K562 (cell line): Measurements from ENCODE around the gene POU2AF3. TPM values are rescaled to one million over a fixed set of nuclear protein-coding genes. Genes with fewer than 3 reads are reported as not detected.

Experiments
- ETS2 ChIP-seq: IDR thresholded peaks from 2 replicates; pipeline ENCODE4 v1.6.1; 2016; ENCODE audit warnings: borderline replicate concordance, missing genetic modification characterization, mild to moderate bottlenecking, moderate library complexity, missing compliant biosample characterization; ENCODE audit not compliant: poor library complexity, severe bottlenecking
- SMAD4 ChIP-seq: fragments of 250-450 bp; sonication (Bioruptor Pico); conservative IDR thresholded peaks from 2 replicates; pipeline ENCODE4 v1.8.0; 2021; ENCODE audit warnings: inconsistent platforms, mild to moderate bottlenecking, moderate library complexity
- TCFL5 ChIP-seq: fragments of 250-450 bp; sonication (Bioruptor Pico); conservative IDR thresholded peaks from 2 replicates; pipeline ENCODE4 v1.6.1; 2021; ENCODE audit warnings: mild to moderate bottlenecking, moderate library complexity, matching md5 sums
- ZBTB8A ChIP-seq: fragments of 450-650 bp; IDR thresholded peaks from 2 replicates; pipeline ENCODE4 v1.6.1; 2018; ENCODE audit warnings: mild to moderate bottlenecking, moderate library complexity; ENCODE audit not compliant: partially characterized antibody
- polyA plus RNA-seq, 8 experiments: library from polyadenylated mRNA; depleted of rRNA in 4 of 8; stranded (reverse) in 5 of 8; unstranded in 3 of 8; fragments of >200 nt; fragmentation: Nextera tagmentation in 2 of 8; fragmentation: Illumina TruSeq in 1 of 8; extraction: Ambion mirVana in 2 of 8; extraction: Trizol in 1 of 8; gene quantifications; 2 replicates each; pipeline versions ENCODE4 v1.2.1 to v1.2.3, GENCODE V29; 2011 to 2014; ENCODE audit warnings: inconsistent platforms in 1 of 8, missing spikeins in 1 of 8
- total RNA-seq, 7 experiments: library from RNA; depleted of rRNA in 6 of 7; stranded (reverse); fragments of >200 nt in 6 of 7; fragmentation: Illumina TruSeq in 2 of 7; extraction: Trizol in 2 of 7; gene quantifications; 2 replicates each; pipeline versions ENCODE4 v1.2.1 to v1.2.3, GENCODE V29; 2011 to 2021; ENCODE audit warnings: low replicate concordance in 1 of 7
- TF ChIP-seq, protein P1 (sequence below): fragments of 450-650 bp; IDR thresholded peaks from 2 replicates; pipeline ENCODE4 v1.6.1; 2016; ENCODE audit warnings: mild to moderate bottlenecking, moderate library complexity
- TF ChIP-seq, protein P2 (sequence below), 3 experiments: fragments of 200-800 bp in 1 of 3; fragments of 250-450 bp in 1 of 3; fragments of 450-650 bp in 1 of 3; sonication (Bioruptor Pico) in 1 of 3; sonication (Bioruptor generic) in 1 of 3; formaldehyde crosslinking in 1 of 3; IDR thresholded peaks; 2 replicates each; pipeline versions ENCODE4 v1.6.1 to v1.8.0; 2016 to 2022; ENCODE audit warnings: mild to moderate bottlenecking in 2 of 3, missing genetic modification characterization in 2 of 3, missing compliant biosample characterization in 1 of 3, moderate library complexity in 1 of 3
- TF ChIP-seq, protein P3 (sequence below): fragments of 450-650 bp; IDR thresholded peaks from 2 replicates; pipeline ENCODE4 v1.6.1; 2016; ENCODE audit warnings: mild to moderate bottlenecking

The POU2AF3 gene
- total and polyA plus RNA-seq, 9 of the 15 experiments (the other 6 are each of a cell fraction or from before 2014, with no cell fraction given): not detected

DNA sequence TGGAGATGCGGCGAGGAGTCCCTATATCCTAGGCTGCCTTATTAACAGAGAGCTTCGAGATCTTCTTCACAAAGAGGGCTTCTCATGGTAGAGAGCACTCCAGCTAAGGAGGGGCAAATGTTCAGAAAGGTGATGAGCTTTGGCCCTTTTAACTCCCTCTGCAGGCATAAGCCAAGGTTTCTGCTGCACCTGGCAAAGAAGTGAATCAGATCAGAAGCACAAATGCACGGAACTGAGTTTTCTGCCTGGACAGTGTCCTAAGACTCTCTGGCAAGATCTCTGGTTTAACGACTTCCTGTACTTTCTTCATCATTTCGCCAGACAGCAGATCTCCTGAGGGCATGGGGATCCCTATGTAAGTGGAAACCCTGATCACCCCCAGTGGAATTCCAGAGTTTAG lies 37.2 kb downstream of the POU2AF3 start (continued):
- TF ChIP-seq, protein P1, sequence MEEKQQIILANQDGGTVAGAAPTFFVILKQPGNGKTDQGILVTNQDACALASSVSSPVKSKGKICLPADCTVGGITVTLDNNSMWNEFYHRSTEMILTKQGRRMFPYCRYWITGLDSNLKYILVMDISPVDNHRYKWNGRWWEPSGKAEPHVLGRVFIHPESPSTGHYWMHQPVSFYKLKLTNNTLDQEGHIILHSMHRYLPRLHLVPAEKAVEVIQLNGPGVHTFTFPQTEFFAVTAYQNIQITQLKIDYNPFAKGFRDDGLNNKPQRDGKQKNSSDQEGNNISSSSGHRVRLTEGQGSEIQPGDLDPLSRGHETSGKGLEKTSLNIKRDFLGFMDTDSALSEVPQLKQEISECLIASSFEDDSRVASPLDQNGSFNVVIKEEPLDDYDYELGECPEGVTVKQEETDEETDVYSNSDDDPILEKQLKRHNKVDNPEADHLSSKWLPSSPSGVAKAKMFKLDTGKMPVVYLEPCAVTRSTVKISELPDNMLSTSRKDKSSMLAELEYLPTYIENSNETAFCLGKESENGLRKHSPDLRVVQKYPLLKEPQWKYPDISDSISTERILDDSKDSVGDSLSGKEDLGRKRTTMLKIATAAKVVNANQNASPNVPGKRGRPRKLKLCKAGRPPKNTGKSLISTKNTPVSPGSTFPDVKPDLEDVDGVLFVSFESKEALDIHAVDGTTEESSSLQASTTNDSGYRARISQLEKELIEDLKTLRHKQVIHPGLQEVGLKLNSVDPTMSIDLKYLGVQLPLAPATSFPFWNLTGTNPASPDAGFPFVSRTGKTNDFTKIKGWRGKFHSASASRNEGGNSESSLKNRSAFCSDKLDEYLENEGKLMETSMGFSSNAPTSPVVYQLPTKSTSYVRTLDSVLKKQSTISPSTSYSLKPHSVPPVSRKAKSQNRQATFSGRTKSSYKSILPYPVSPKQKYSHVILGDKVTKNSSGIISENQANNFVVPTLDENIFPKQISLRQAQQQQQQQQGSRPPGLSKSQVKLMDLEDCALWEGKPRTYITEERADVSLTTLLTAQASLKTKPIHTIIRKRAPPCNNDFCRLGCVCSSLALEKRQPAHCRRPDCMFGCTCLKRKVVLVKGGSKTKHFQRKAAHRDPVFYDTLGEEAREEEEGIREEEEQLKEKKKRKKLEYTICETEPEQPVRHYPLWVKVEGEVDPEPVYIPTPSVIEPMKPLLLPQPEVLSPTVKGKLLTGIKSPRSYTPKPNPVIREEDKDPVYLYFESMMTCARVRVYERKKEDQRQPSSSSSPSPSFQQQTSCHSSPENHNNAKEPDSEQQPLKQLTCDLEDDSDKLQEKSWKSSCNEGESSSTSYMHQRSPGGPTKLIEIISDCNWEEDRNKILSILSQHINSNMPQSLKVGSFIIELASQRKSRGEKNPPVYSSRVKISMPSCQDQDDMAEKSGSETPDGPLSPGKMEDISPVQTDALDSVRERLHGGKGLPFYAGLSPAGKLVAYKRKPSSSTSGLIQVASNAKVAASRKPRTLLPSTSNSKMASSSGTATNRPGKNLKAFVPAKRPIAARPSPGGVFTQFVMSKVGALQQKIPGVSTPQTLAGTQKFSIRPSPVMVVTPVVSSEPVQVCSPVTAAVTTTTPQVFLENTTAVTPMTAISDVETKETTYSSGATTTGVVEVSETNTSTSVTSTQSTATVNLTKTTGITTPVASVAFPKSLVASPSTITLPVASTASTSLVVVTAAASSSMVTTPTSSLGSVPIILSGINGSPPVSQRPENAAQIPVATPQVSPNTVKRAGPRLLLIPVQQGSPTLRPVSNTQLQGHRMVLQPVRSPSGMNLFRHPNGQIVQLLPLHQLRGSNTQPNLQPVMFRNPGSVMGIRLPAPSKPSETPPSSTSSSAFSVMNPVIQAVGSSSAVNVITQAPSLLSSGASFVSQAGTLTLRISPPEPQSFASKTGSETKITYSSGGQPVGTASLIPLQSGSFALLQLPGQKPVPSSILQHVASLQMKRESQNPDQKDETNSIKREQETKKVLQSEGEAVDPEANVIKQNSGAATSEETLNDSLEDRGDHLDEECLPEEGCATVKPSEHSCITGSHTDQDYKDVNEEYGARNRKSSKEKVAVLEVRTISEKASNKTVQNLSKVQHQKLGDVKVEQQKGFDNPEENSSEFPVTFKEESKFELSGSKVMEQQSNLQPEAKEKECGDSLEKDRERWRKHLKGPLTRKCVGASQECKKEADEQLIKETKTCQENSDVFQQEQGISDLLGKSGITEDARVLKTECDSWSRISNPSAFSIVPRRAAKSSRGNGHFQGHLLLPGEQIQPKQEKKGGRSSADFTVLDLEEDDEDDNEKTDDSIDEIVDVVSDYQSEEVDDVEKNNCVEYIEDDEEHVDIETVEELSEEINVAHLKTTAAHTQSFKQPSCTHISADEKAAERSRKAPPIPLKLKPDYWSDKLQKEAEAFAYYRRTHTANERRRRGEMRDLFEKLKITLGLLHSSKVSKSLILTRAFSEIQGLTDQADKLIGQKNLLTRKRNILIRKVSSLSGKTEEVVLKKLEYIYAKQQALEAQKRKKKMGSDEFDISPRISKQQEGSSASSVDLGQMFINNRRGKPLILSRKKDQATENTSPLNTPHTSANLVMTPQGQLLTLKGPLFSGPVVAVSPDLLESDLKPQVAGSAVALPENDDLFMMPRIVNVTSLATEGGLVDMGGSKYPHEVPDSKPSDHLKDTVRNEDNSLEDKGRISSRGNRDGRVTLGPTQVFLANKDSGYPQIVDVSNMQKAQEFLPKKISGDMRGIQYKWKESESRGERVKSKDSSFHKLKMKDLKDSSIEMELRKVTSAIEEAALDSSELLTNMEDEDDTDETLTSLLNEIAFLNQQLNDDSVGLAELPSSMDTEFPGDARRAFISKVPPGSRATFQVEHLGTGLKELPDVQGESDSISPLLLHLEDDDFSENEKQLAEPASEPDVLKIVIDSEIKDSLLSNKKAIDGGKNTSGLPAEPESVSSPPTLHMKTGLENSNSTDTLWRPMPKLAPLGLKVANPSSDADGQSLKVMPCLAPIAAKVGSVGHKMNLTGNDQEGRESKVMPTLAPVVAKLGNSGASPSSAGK: no peak
- TF ChIP-seq TCFL5 (CRISPR knock-in tag) (no peak), ZBTB8A (no peak), ETS2 (tag) (no peak), SMAD4 (no peak)
- TF ChIP-seq, protein P2, sequence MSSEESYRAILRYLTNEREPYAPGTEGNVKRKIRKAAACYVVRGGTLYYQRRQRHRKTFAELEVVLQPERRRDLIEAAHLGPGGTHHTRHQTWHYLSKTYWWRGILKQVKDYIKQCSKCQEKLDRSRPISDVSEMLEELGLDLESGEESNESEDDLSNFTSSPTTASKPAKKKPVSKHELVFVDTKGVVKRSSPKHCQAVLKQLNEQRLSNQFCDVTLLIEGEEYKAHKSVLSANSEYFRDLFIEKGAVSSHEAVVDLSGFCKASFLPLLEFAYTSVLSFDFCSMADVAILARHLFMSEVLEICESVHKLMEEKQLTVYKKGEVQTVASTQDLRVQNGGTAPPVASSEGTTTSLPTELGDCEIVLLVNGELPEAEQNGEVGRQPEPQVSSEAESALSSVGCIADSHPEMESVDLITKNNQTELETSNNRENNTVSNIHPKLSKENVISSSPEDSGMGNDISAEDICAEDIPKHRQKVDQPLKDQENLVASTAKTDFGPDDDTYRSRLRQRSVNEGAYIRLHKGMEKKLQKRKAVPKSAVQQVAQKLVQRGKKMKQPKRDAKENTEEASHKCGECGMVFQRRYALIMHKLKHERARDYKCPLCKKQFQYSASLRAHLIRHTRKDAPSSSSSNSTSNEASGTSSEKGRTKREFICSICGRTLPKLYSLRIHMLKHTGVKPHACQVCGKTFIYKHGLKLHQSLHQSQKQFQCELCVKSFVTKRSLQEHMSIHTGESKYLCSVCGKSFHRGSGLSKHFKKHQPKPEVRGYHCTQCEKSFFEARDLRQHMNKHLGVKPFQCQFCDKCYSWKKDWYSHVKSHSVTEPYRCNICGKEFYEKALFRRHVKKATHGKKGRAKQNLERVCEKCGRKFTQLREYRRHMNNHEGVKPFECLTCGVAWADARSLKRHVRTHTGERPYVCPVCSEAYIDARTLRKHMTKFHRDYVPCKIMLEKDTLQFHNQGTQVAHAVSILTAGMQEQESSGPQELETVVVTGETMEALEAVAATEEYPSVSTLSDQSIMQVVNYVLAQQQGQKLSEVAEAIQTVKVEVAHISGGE (CRISPR knock-in tag; IDR thresholded peaks at IDR 0.05): no peak
- TF ChIP-seq, protein P3, sequence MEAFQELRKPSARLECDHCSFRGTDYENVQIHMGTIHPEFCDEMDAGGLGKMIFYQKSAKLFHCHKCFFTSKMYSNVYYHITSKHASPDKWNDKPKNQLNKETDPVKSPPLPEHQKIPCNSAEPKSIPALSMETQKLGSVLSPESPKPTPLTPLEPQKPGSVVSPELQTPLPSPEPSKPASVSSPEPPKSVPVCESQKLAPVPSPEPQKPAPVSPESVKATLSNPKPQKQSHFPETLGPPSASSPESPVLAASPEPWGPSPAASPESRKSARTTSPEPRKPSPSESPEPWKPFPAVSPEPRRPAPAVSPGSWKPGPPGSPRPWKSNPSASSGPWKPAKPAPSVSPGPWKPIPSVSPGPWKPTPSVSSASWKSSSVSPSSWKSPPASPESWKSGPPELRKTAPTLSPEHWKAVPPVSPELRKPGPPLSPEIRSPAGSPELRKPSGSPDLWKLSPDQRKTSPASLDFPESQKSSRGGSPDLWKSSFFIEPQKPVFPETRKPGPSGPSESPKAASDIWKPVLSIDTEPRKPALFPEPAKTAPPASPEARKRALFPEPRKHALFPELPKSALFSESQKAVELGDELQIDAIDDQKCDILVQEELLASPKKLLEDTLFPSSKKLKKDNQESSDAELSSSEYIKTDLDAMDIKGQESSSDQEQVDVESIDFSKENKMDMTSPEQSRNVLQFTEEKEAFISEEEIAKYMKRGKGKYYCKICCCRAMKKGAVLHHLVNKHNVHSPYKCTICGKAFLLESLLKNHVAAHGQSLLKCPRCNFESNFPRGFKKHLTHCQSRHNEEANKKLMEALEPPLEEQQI: no peak
